Anterior cingulate cortex (tissue), 58 donors: Measurements from ENCODE around the gene HPS4.
A peak's percentile ranks its signal among the peaks of the same experiment; 100 is the strongest.
"Not testable (repeated sequence)": the region's sequence is repeated elsewhere in the genome, so short reads cannot be mapped to it uniquely, and the experiment has no call there.

Source experiments
- DNase-seq, 58 donors: peaks; one replicate each; lab custom pipeline; 2025; lab: John Stamatoyannopoulos, UW

HPS4 gene

GRCh38 chr22:26428515-26429457 lies 54.8 kb downstream of the HPS4 start, which contains the start of gene ASPHD2:
Gene ASPHD2, plus strand, starts transcription at chr22:26429260. Its CDS starts 4,356 bp downstream, at chr22:26433616.
- peak in 49 of 58 donors; percentile 13 to 78 (median 55) for DNase-seq

DNA sequence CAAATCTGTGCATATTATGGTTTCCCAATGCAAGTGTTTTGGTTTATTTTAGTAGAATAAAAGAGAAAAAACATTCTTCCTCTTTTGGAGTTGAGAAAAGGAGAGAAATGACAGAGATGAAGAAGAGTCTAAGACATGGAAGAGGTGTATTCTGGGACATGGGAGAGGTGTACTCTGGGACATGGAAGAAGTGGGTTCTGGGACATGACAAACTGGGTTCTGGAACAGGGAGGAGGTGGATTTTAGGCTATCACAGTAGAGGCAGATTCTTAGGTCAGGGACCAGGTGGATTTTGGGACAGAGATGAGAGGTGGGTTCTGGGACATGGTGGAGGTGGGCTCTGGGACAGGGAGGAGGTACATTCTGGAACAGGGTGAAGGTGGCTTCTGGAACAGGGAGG lies 56.7 kb downstream of the HPS4 start:
- no peak for DNase-seq

- DNase-seq = no peak
Observed at GRCh38 chr22:26418620-26419019, 65.0 kb downstream of the HPS4 start.

DNA sequence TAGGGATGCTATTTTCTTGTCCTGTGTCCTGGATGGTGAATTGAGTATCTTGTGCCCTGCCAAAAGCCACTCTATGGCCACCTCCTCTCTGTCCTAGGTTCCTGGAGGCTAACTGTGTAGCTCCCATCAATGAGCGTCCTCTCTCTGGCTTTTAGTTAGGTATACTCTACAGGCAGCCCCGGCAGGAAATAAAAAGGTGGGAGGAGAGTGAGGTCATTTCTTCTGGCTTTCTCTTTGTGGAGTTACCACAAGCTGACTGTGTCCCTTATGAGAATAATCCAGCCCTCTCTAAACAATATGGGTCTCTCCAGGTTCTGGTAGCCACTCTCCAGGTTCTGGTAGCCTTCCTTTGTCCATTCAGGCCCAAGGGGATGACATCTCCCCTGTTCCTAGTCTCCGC lies 66.2 kb downstream of the HPS4 start:
- DNase-seq = no peak

DNA sequence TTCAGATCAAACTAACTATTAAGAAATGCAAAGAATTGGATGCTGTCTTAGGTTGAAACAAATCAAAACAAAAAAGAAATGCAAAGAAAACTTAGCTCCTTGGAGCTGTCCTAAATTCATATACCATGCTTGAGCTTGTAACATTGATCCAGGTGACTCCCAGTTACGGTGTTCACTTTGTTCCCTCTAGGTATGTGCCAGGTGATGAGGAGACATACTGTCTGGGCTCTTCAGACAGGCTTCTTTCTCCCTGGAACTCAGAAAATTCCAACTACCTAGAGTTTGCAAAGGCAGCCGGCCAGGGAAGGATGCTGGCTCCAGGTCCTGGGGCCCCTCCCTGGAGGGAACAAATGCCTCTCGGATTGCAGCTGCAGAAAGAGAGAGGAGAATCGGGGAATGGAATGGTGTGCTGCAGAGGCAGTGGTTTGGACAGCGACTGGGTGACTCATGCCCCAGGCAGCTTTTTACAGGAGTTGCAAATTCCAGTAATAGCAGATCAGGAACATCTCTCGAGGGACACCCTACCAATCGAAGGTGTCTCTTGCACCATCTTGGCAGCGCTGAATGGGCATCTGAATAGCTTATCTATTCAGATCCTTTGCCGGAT lies 66.8 kb downstream of the HPS4 start:
- peak in 1 of 58 donors; percentile 18 for DNase-seq

- no peak for DNase-seq
Observed at GRCh38 chr22:26416256-26416655, 67.3 kb downstream of the HPS4 start.

DNA sequence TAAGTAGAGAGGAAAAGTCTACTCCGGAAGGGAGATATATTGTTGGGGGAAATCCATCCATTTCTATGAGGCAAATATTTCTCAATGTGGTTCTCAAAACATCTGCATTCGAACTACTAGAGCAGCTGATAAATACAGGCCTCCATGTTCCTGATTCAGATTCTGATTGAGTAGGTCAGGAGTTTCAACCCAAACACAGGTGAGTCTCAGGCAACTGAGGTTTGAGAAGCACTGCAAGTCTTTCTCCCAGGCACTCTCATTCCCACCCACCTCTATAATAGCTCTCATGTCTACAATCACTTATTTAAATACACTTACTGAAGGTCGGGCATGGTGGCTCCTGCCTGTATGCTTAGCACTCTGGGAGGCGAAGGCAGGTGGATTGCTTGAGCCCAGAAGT lies 69.2 kb downstream of the HPS4 start:
- no peak for DNase-seq

DNA sequence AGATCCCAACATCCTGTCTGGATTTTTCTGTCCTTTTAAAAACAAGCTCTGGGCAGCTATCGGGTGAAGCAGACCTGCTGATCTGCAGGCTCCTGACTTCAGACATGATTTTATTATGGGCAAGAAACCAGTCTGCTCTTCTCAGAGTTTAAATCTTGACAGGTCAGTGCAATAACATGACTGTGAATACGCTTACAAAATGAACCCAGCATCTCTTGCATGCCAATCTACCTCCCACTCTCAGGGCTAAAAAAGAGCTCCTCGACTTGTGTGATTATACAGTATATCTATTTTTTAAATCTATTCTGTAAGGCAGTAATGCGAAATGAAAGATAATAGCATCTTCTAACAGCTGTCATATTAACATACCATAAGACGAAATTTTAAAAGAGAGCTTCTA lies 73.2 kb downstream of the HPS4 start:
- DNase-seq = no peak

- peak in 24 of 58 donors; percentile 5 to 65 (median 30) for DNase-seq
Observed at GRCh38 chr22:26409719-26410335, 73.8 kb downstream of the HPS4 start.

DNA sequence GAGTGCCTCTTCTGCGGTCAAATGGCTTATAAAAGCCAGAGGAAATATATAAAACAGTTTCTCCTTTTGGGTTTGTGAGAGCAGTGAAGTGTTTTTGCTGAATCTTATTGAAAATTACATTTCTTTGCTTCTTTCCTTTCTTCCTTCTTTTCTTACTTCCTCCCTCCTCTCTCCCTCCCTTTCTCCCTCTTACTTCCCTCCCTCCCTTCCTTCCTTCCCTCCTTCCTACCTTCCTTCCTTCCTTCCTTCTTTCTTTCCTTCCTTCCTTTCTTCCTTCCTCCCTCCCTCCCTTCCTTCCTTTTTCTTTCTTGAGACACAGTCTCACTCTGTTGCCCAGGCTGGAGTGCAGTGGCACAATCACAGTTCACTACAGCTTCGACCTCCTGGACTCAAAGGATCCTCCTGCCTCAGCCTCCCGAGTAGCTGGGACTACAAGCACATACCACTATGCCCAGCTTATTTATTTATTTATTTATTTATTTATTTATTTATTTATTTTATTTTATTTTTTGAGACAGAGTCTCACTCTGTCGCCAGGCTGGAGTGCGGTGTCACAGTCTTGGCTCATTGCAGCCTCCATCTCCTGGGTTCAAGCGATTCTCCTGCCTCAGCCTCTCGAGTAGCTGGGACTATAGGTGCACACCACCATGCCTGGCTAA lies 74.9 kb downstream of the HPS4 start:
- DNase-seq = not testable (repeated sequence)

DNA sequence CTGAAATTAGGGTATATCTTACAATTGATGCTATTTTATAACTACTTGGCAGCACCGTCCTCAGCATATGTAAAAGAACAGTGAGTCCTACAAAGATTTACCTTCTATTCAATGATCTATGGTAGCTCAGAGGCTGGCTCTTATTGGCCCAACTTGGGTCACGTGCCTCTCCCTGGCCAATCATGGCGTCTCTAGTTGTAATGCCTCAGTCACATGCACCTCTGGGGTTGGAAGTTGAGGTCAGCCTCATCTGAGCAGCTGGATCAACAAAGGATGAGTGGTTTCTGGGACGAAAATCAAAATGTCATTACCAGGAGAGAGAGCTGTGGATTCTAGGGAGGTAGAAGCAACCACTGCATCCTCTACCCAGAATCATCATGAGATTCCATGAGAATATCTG lies 77.5 kb downstream of the HPS4 start:
- no peak for DNase-seq

DNA sequence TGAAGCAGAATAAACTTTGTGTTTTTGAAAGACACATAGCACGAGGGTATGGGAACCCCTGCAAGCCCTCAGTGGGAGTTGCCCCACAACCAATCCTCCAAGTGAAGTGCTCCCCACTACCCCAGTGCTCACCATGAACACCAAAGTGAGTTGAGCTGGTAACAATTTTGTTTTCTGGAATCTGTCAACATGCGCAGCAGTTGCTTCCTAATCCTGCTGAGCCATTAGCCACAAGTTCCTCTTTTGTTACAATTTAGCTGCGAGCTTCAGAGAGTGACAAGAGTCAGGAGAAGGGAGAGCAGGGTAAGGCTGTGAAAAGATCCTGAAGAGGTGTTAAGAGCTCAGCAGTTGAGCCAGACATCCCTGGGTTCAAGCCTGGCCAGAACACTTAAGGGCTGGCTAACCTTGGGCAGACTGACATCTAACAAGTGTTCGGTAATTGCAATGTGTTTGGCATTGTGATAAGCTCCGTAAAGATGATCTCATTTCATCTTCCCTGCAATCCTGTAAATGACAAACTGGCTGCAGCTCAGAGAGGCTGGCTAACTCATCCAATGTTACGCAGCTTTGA lies 78.6 kb downstream of the HPS4 start:
- DNase-seq = peak in 2 of 58 donors; percentile 4 to 8

DNA sequence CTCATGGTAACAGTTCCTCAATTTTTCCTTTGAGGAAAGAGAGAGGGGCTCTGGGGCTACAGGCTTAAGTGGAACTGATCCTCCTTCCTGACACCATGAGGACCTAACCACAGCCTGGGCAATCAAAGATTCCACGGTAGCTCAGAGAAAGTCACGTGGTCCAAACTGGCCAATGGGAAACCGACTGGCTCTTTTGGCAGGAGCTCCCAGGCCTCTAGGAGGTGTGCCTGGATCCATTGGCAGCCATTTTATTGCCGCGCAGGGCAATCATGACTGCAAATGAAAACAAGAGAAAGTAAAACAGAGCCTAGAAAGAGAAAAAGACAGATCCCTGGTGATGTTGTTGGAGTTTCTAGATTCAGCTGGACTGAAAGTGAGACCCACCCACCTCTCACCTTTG lies 81.9 kb downstream of the HPS4 start:
- DNase-seq = no peak
